HG02763 (cell line): Measurements from ENCODE around the gene TSPAN1.

Experiments
- ATAC-seq: cut with Tn5 transposase; IDR thresholded peaks from one replicate; pipeline ENCODE4 v1.9.1; 2021; ENCODE audit warnings: mild to moderate bottlenecking, moderate library complexity; ENCODE audit not compliant: unreplicated experiment

The TSPAN1 gene

DNA sequence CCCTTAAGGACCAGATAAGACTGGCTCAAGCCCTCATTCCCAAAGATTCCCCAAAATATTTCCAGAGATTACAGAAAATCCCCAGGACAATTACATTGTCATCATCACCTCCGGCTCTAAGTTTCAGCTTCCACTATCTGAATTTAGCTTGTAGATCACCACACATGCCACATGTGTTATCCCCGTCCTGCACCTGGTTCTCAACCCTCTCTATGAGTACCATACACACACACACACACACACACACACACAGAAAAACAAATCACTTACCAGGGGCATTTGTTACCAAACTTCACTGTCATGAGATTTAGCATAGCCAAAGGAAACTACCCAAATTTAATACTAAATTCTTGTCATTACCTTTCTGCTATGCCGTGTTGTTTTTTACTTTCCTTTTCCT, 15.4 kb upstream of the TSPAN1 start:
- ATAC-seq: no peak

DNA sequence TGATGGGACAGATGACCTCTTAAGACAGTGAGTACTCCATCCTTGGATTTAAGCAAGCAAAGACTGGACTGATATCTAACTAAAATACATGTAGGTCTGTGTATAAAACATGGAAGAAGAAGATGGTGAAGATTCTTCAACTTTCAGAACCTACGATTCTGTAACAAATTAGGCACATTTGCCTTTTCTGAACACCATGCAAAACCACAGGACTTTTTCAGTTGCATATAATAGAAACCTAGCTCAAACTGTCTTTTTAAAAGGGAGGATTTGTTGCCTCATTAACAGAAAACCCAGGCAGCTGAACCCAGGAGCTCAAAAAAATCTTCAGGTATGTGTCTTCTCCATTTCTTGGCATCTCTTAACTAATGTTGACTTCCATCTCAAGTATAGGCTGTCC, 14.7 kb upstream of the TSPAN1 start:
- no peak for ATAC-seq

DNA sequence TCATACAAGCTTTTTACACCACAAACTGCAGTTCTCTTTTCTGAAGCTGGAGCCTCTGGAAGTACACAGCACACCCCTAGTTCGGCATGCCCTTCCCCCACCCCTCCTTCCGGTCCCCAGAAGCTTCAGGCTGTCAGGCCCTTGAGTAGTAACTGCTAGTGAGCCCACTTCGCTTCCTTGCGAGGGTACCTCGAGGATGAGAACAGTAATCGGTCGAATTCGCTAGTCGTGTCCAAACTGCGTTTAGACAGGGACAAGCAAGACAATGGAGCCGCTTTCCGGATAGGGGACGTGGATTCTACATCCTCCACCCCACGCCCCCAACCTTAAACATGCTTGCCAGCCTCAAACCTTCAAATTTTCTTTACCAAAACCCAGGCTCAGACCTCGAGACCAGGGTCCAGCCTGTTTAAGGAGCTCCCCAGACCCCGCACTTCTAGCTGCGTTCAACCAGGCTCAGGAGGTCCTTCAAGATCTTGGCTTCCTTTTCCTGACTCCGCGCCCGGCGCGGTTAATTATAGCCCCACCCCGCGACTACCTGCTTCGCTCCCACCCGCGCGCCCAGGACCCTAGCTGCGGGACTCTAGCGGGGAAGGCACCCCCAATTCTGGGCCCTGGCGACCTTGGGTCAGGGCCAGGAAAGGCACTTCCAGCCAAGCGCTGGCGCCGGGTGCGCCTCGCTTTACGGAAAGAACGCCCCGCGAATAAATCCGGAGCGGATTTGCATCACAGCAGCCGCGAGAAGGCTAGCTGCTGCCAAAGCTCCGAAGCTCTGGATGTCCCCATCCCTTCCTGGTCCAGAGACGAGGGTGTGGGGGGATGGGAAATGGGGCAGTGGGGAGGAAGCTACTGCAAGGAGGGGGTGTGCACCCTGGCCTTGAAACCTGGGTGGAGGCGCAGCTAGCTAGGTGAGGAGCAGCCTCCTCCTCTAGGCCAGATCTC, 8.1 kb upstream of the TSPAN1 start:
- ATAC-seq: no peak

DNA sequence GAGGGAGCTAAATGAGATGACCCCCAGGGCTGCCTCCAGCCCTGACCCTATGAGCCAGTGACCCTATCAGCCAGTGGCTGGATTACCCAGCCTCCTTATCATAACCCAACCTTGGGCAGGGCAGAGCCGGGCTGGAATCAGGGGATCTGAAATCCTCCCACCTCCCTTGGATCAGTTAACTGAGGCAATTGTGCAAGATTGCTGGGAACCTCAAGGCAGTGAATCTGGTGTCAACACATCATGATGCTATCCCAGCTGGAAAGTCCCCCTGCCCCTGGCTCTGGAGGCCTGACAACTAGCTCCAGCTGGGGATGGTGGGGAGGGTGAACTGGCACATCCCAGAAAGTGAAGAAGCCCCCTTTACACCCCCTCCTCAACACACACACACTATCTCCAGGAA, 6.4 kb upstream of the TSPAN1 start:
- ATAC-seq: no peak

DNA sequence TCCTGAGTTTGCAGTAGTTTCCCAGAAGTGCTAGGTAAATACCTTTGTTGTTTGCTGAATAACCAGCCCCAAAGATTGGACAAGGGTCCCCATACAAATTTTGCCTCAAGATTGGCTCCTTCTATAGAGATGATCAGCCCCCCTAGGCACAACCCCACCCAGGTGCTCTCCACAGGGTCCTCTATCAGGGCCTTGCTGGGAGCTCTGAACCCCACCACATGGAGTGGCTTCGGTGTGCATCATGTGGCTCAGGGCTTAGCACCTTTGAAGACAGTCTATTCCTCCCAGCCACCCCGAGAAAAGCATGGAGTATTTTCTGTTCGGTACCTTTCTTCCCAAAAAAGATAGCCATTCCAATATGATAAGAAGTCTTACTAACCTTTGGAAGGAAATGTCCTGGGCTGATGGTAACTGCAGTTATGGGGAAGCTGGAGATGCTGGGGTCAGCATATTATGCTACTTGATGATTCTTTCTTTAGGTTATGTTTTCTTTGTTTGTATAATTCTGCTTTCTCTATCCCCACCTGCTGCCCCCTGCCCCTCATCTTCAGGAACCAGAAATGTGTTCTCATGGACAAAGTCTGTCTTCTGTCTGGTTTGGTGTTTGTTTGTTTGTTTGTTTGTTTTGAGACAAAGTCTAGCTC, 5.0 kb upstream of the TSPAN1 start:
- ATAC-seq: no peak

DNA sequence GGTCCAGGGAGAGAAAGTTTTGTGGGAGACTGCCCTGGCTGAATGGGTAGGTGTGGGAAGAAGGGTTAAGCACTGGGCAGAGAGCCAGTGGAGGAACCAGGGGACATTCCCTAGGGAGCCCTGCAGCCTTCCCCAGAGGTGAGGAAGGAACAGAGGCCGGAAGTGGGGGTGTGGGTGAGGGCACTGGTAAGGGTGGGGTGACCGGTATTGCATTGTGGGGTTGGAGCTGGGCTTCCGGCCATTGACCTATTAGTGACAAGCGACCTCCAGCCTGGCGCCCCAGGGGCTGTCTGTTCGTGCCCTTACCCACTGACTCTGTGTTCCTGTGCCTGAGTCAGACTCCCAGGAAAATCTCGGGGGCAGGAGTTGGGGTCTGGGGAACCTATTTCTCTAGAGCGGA, 3.5 kb upstream of the TSPAN1 start:
- ATAC-seq: no peak

DNA sequence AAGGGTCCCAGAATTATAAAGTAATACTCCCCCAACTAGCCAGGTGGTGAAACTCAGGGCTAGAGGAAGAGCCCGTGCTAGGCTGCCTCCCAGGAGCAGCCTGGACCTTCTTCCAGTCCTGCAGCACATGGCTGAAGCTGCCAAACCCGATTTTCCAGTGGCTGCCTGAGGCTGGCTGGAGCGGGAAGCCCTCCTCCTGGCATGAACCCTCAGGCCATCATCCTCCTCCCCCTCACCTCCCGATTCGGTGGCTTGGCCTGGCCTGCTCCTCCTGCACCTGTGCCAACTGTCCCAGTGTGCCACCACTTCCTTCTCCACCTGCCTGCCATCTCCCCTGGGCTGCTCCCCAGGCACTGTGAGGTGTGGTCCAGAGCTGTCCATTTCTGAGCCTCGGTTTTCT, 3.0 kb upstream of the TSPAN1 start:
- no peak for ATAC-seq

DNA sequence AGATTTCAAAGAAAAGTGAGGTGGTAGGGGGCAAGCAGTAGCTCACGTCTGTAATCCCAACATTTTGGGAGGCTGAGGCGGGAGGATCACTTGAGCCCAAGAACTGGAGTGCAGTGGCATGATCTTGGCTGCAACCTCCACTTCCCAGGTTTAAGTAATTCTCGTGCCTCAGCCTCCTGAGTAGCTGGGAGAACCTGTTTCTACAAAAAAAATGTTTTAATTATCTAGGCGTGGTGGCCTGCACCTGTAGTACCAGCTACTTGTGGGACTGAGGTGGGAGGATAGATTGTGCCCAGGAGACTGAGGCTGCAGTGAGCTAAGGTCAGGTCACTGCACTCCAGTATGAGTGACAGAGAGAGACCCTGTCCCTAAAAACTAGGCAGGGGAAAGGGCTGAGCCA, 2.6 kb upstream of the TSPAN1 start:
- no peak for ATAC-seq

DNA sequence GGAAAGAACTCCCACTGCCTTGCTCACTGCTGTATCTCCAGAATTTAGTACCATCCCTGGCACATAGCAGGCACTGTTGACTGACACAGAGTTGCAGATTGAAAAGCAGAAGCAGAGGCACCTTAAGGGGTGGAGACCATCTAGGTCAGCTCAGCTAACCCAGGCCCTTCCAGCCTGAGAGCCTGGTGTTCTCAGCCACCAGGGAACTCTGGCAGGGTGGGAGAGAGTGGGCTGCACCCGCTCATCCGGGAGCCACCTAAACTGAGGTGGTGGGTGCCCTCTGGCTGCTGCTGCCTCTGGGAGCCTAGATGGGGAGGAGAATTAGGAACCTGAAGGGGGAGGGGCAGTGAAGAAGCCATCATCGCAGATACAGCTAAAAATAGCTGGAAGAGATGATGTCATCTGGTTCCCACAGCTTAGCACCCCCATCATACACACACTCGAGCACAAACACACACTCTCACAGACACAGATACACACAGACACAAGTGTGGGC, 1.5 kb upstream of the TSPAN1 start:
- no peak for ATAC-seq

DNA sequence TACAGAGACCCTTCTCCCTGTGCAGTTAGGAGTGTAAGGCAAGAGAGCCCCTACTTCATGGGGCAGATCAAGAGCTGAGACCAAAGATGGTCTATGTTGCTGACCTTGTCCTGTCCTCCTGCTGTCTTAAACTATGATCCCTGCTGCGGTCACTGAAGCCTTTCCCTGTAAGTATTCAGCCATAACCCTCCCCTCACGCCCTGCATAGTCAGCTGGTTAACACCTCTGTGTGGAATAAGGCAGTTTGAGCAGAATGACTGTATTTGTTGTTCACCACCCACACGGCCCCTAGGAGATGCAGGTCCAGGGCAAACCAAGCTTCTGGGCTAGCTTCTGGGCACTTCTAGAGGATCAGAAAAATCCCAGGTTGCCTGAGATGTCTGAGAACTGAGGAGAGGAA, 356 bp downstream of the TSPAN1 start:
- no peak for ATAC-seq

DNA sequence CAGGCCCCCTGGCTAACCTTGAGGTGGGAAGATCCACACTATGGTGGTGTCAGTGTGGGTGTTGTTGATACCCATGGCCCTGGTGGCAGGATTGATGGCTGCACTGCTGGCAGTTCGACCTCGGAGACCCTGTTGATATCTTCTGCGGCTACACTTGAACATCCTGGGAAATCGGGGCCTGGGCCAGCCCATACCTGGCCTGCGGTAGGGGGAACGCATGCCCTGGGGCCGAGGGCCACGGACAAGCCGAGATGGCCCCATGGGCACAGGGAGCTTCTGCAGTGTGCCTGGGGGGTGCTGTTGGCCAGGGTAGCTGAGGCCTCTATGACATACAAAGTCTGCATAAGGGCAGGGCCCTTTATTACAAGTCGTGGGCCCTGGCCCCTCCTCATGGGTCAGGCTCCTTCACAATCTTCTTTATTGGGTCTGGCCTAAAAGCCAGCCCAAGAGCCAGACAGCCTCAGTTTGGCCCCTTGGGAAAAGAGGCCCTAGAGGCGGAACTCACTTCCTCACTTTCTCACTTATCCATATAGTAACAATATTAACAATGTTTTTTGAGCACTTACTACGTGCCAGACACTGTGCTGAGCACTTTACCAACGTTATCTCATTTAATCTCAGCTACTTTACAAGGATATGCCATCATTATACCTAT, 1.5 kb downstream of the TSPAN1 start, which contains the start of gene P3R3URF:
Gene P3R3URF (minus strand): TSS at position 278 of the 655 bp plus-strand sequence. CDS start 17 bp downstream, at position 261.
- ATAC-seq: no peak

DNA sequence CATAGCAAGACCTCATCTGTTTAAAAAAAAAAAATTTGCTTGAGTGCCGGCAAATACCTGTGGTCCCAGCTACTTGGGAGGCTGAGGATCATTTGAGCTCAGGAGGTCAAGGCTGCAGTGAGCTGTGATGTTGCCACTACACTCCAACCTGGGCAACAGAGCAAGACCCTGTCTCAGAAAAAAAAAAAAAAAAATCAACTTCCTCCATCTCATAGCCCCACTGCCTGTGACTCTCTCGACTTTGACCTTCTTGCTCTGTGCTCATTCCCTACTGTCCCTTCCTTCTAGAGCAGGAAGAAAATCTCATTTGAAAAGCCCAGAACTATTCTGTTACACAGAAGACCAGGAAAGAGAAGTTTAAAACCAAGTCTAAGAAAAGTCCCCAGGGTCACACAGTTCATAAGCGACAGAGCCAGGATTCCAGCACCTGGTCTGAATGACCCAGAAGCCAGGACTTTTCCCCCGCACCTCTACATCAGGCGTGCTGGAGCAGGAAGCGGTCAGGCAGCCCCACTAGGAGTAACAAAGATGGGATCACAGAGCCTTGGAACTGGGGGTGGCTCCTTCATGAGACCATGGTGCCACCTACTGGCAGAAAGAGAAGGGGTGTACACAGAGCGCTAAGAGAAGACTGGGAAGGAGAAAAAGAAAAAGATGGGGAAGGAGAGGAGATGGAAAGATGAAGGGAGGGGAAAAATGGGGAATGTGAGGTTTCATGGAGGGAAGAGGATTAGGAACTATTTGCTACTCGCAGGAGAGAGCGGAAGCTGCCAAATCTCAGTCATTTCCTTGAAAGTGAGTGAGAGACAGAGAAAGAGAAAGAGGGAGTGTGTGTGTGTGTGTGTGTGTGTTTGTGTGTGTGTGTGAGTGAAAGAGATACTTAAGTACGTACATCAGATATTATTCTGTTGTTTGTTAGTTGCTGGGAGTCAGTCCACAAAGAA, 4.5 kb downstream of the TSPAN1 start:
- ATAC-seq: peak; percentile 40

DNA sequence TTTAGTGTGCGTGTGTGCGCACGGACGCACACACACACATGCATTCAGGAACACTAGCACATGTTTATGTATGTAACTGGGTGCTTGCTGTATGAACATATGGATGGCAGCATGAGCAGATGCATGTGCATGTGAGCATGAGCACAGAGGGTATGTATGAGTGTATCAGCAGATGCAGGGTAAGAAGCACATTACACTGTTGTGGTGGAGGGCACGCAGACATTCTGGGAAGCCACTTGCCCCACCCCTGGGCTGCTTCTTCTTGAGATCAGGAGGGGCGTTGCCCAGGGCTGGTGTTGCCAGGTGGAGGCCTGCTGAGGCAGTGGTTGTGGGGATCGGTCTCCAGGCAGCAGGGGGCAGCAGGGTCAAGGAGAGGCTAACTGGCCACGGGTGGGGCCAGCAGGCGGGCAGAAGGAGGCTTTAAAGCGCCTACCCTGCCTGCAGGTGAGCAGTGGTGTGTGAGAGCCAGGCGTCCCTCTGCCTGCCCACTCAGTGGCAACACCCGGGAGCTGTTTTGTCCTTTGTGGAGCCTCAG, 5.3 kb downstream of the TSPAN1 start:
- ATAC-seq: no peak

DNA sequence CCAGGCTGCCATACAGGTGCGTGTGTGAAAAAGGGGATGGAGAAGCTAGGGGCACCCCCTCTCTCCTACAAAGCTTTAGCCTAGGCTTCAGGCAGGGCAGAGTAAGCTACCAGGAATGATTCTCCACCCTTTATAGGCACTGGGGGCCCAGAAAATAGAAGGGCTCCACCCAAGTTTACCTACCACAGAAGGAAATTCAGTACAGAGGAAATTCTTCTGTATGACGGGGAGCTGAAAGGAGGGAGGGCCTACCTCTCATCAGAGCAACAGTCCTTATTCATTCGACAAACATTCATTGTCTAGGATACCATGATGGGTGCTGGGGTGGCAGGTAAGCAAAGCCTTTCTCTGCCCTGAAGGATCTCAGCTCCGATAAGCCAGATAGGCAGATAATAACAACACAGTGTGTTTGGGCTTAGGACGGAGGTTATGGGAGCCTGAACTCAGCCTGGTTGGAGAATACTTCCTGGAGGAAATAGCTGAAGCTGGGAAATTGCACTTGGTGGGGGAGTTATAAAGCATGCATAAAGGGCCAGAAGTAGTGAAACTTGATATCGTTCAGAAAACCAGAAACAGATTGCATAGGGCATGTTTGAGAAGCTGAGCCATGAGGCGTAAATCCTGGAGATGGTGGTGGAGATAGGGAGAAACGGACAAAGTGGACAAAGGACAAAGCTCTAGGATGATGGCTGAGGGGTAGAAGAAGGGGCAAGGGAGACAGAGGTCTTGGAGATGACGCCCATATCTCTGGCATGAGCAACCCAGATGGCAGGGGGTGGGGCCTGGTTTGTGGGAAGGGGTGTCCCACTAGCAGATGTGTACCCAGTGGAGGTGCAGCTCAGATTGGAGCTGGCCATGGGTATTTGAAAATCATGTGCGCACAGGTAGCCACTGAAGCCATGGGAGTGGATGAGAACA, 6.7 kb downstream of the TSPAN1 start:
- no peak for ATAC-seq

DNA sequence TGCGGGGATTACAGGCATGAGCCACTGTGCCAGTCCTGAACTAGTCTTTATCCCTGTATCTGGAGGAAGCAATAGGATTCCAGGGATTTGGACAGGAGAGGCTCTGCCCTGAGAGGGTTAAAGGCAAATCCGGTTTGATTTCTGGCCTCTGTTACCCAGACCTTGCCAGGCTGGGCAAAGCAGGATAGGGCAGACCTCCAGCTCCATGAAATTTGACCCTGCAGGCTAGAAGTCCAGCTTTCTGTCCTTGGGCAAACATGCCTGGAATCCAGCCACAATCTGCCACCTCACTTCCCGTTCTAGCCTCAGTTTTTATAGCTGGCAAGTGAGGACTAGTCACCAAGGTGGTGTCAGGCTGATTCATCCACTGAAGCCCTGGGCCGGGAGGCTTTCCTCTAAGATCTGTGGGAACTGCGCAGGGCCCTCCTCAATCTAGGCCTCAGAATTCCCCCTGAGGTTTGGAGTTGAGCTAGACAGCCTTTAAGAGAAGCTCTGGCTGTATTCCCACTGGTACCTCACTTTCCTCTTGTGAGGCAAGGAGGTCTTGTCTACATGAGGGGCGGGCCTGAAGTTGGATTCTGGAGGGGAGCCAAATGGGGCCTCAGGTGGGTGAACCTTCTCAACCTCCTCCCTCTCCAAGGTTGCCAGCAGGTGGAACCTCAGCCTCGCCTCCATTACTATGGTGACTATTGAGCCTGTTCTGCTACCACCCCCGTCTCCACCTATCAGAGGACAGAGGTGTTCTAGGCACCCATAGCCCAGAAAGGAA, 8.4 kb downstream of the TSPAN1 start:
- no peak for ATAC-seq

DNA sequence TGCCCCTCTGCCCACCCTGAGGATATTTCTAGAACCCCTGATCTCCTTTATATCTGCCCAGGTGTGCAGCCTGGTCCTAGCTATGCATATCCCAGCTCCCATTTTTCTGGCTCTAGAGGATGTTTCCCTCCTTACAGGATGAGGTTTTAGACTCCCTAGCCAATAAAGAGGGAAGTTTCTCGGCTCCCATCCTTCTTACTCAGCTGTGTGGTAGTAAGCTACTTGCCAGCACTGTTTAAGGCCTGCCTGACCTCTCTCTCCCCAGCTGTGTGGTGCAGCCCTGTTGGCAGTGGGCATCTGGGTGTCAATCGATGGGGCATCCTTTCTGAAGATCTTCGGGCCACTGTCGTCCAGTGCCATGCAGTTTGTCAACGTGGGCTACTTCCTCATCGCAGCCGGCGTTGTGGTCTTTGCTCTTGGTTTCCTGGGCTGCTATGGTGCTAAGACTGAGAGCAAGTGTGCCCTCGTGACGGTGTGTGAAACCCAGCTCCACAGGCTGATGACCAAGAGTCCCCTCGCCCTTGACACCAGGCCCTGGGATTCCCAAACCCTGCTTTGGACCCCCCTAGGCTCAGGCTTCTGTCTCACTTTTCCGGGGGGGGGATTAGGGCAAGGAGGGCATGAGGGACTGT, 9.2 kb downstream of the TSPAN1 start:
- ATAC-seq: no peak

DNA sequence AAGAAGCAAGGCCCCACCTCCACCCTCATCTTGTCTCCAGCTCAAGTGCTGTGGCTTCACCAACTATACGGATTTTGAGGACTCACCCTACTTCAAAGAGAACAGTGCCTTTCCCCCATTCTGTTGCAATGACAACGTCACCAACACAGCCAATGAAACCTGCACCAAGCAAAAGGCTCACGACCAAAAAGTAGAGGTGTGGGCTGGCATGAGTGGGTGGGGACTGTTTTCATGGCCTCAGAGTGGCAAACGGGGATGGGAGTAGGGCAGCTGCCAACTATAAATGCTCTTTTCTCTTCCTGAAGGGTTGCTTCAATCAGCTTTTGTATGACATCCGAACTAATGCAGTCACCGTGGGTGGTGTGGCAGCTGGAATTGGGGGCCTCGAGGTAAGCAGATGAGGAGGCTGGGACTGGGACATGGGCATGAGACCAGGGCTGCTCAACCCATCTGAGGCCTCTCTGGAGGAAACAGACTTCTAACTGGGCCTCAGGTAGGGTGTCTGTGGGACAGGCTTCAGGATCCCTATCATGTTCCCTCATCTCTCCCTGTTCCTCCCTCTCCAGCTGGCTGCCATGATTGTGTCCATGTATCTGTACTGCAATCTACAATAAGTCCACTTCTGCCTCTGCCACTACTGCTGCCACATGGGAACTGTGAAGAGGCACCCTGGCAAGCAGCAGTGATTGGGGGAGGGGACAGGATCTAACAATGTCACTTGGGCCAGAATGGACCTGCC, 10.2 kb downstream of the TSPAN1 start:
- no peak for ATAC-seq
